WI38 (cell line): ENCODE data around the gene RTN3.

Experiments used
- H3K4me3 ChIP-seq: 2 replicates; pipeline ENCODE4 v1.5.1; 2011; ENCODE audit warnings: low read depth, mild to moderate bottlenecking, control low read depth, low read length
- TF ChIP-seq, protein P1 (sequence below): IDR thresholded peaks from 2 replicates; pipeline ENCODE4 v1.5.1; 2012; ENCODE audit warnings: low read depth, mild to moderate bottlenecking, control low read depth, low read length

RTN3 gene

GRCh38 chr11:63671322-63672155 lies 9.8 kb upstream of the RTN3 start, which contains the start of gene ATL3:
ATL3 (minus strand) TSS chr11:63671376; CDS start chr11:63671335, 41 bp downstream.
- TF ChIP-seq, protein P1, sequence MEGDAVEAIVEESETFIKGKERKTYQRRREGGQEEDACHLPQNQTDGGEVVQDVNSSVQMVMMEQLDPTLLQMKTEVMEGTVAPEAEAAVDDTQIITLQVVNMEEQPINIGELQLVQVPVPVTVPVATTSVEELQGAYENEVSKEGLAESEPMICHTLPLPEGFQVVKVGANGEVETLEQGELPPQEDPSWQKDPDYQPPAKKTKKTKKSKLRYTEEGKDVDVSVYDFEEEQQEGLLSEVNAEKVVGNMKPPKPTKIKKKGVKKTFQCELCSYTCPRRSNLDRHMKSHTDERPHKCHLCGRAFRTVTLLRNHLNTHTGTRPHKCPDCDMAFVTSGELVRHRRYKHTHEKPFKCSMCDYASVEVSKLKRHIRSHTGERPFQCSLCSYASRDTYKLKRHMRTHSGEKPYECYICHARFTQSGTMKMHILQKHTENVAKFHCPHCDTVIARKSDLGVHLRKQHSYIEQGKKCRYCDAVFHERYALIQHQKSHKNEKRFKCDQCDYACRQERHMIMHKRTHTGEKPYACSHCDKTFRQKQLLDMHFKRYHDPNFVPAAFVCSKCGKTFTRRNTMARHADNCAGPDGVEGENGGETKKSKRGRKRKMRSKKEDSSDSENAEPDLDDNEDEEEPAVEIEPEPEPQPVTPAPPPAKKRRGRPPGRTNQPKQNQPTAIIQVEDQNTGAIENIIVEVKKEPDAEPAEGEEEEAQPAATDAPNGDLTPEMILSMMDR, result no peak

DNA sequence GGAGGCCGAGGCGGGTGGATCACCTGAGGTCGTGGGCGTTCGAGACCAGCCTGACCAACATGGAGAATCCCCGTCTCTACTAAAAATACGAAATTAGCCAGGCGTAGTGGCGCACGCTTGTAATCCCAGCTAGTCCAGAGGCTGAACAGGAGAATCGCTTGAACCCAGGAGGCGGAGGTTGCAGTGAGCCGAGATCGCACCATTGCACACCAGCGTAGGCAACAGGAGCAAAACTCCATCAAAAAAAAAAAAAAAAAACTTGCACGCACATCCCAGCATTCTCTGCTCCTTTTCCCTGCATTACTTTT lies 9.2 kb upstream of the RTN3 start:
- TF ChIP-seq, protein P1, result no peak
- H3K4me3 ChIP-seq, result no peak overlapping the region

More at GRCh38 chr11:63671322-63672155, 9.8 kb upstream of the RTN3 start, which contains the start of gene ATL3:
- peak within 1 kb of the TSS; percentile 70 for H3K4me3 ChIP-seq

- H3K4me3 ChIP-seq, result no peak overlapping the region
- TF ChIP-seq, protein P1, result no peak
Measured at GRCh38 chr11:63672936-63673539, 8.3 kb upstream of the RTN3 start.

DNA sequence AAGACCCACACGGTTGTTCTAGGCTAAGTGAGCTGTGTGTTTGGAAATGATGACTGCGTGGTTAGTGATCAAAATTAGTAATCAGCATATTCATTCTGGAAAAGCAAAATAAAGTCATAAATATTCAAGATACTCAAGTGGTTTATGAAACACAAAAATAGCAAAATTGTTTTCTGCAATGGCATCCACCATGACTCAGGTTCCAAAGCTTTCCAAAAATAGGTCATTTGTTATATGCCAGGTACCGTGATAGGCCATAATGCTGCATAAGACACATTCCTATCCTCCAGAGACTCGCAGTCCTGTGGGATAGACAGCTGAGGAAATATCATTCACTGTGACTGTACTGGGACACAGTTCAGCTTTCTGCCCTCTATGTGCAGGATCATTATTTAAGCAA lies 7.7 kb upstream of the RTN3 start:
- no peak overlapping the region for H3K4me3 ChIP-seq
- TF ChIP-seq, protein P1, result no peak

DNA sequence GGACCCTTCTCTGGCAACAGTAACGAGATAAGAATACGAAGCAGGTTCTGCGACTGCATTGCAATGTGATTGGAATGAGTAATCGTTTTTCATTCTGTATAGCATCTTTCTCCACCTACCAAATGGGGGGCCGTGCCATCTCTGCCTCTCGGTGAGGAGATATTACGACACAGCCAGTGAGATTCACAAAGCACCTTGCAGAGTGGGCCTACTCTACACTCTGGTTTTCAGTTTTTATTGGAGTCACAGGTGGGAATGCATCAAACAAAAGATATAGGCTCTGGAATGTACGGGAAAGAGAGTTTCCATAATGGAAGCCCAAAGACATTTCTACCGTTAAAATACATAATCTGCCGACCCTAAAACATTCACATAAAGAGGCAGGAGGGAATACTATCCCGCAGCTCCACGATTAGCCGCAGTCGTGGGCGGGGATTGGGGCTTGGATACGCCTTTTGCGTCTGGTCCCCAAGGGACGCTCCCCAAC lies 423 bp upstream of the RTN3 start:
- TF ChIP-seq, protein P1, result no peak
- H3K4me3 ChIP-seq, result peak overlapping the region; percentile 99

DNA sequence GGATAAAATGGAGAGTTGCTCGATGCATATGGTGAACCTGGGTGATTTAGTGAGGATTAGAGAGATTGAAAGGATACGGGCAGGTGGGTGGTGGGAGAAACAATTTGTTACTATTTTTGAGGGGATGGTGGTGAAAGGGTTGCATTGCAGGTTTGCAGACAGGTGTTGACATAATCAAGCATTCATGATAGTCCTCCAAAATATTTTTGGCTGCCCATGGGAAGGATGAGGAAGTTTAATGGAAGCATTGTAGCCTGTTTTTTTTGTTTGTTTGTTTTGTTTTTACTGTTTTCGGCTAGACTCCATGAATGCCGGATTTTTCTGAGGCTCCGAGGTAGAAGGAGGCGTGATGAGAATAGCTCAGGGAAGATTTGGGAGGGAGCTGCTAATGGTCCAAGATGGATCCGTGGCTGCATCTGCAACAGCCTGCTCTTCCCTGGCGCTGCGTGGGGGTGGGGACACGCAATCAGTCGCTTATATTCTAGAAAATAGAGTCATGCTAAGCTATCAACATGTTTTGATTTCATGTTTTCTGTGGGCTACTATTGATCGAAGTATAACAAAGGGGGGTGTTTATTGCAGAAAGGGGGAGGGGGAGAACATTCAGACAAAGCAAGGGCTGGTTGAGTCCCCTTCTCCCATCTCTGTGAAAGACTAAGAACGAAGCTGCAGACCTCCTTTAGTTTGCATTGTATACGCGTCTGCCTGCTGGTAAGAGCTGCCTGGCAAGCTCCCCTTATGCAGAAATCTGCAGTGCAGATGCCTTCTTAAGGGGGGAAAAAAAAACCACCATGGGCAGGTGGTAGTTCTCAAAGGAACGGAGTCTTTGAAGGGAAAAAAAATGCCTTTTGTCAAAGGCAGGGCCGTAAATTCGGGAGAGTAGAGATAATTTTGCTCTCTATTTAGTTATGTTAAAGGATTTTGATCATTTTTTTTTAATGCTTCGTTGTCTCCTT lies 1.0 kb downstream of the RTN3 start:
- H3K4me3 ChIP-seq, result peak overlapping the region; percentile 99
- TF ChIP-seq, protein P1, result no peak
